GM04504 (cell line): ENCODE measurements around the gene MDGA2.
"Not testable (repeated sequence)": the region's sequence is repeated elsewhere in the genome, so short reads cannot be mapped to it uniquely, and the experiment has no call there.

ENCODE experiments used
- DNase-seq: peaks from one replicate; pipeline ENCODE4 v3.0.0-alpha.2; 2012; ENCODE audit warnings: low read depth

The MDGA2 gene

GRCh38 chr14:47235619-47236018 is 439.8 kb downstream of the MDGA2 start:
- no peak for DNase-seq

GRCh38 chr14:47226877-47227520 is 448.4 kb downstream of the MDGA2 start:
- no peak for DNase-seq

DNA sequence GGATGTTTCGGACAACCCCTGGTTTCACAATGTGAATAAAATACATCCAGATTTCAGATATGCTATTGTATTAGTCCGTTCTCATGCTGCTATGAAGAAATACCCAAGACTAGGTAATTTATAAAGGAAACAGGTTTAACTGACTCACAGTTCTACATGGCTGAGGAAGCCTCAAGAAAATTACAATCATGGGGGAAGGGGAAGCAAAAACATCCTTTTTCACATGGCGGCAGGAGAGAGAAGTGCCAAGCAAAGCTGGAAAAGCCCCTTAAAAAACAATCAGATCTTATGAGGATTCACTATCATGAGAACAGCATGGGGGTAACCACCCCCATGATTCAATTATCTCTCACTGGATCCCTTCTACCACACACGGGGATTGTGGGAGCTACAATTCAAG is 451.7 kb downstream of the MDGA2 start:
- DNase-seq: no peak

- DNase-seq: no peak
These were observed 455.3 kb downstream of the MDGA2 start for GRCh38 chr14:47220096-47220495.

DNA sequence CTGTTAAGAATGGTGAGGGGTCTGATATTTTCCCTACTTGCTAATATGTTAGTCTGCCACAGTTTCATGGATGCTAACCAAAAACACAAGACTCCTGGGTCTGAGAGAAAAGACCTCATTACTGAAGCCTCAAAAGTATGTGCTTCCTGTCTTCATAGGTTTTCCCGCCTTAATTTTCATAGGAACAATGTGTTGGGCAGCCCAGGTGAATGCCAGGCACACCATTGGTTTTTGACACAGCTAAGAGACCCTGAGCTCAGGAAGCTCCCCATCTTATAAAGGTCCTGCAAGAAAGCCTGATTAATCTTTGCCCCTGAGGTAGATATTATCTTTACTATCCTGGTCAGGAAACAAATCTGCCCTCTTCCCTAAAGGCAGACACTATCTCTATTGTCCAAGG is 464.1 kb downstream of the MDGA2 start:
- DNase-seq: no peak

- no peak for DNase-seq
These were observed 465.3 kb downstream of the MDGA2 start for GRCh38 chr14:47210099-47210498.

DNA sequence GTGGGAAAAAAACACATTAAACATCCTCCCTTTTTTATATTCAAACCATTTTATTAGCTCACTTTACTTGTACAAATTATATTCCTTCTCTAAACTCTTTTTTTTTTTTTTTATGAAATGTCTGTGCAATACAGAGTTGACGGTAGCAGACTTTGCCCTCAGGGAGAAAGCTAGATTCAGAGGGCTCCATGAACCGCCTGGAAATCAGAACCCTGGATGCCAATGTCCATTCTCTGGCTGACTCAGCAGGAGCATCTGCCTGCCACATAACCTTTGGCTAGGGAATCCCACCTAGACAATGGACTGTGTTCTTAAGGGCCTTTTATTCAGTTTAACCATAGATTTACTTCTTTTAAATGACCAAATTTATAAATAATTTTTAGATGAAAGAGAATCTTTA is 467.0 kb downstream of the MDGA2 start:
- DNase-seq: no peak

DNA sequence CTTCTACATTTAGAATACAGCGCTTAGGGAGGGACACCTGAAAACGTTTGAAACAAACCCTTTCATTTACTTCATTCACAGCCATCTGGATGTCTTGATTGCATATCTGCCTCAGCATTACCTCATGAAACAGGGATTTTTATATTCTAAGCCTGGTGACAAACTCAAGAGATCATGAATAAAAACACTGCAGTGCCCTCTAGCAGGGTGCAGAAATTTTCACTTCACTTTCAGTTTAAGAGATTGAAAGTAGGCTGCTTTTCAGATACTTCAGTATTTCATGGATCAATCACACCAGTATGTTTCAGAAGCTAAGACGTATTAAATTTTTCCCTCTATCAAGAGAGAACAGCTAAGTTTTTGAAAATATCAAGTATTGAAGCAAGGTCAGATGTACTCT is 467.8 kb downstream of the MDGA2 start:
- DNase-seq: no peak

- no peak for DNase-seq
These were observed 474.7 kb downstream of the MDGA2 start for GRCh38 chr14:47200740-47201139.

- no peak for DNase-seq
These were observed 479.8 kb downstream of the MDGA2 start for GRCh38 chr14:47195582-47195981.

- DNase-seq: no peak
These were observed 481.4 kb downstream of the MDGA2 start for GRCh38 chr14:47194055-47194454.

- not testable (repeated sequence) for DNase-seq
These were observed 483.2 kb downstream of the MDGA2 start for GRCh38 chr14:47192203-47192602.

- DNase-seq: no peak
These were observed 483.7 kb downstream of the MDGA2 start for GRCh38 chr14:47191700-47192099.

GRCh38 chr14:47189911-47190484 is 485.4 kb downstream of the MDGA2 start:
- no peak for DNase-seq

GRCh38 chr14:47186486-47186885 is 488.9 kb downstream of the MDGA2 start:
- no peak for DNase-seq

DNA sequence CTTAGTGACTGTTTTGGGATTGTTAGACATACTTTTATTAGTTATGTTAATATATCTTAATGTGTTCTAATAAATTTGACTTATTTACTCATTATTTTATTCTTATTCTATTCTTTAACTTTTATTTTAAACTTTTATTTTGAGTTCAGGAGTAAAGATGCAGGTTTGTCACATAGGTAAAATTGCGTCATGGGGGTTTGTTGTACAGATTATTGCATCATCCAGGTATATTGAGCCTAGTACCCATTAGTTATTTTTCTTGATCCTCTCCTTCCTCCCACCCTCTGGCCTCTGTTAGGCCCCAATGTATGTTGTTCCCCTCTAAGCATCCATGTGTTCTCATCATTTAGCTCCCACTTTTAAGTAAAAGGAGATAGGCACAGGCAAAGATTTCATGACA is 495.5 kb downstream of the MDGA2 start:
- DNase-seq: no peak

- DNase-seq: not testable (repeated sequence)
These were observed 503.5 kb downstream of the MDGA2 start for GRCh38 chr14:47171896-47172295.

DNA sequence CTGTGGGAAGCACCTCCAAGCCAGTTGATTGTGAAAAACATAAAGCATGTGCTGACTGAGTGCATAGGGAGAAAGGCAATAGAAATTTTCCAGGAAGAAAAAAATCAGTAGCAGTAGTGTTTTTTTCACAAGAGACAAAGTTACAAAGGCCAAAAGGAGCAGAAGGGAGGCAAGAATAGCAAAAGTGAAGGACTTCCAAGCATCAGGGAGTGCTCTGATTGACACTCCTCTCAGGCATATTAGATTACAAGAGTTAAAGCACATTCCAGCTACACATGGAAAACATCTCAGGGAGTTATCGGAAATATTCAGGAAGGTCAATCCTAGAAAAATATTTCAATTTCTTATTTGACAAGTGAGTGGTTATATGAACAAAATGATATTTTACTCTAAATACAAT is 508.0 kb downstream of the MDGA2 start:
- DNase-seq: no peak

GRCh38 chr14:47155395-47155794 is 520.0 kb downstream of the MDGA2 start:
- no peak for DNase-seq

- DNase-seq: no peak
These were observed 521.1 kb downstream of the MDGA2 start for GRCh38 chr14:47154276-47154797.

DNA sequence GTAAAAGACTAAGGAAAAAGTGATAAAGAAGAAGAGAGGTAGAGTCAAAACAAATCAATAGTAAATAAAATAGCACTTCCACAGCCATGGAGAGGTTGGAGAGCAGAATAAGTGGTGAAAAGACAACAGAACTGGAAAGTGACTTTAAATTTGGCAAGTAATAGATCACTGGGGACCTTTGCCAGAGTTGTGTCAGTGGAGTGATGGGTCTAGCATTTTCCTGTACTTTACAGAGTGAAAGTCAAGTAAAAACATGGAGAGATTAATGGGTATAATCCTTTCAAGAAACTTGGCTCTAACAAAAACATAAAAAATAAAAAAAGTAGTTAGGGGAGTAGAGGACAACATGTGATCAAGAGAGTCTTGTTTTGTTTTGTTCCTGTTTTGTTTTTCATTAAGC is 521.7 kb downstream of the MDGA2 start:
- no peak for DNase-seq

- DNase-seq: no peak
These were observed 525.1 kb downstream of the MDGA2 start for GRCh38 chr14:47150267-47150666.

- no peak for DNase-seq
These were observed 526.1 kb downstream of the MDGA2 start for GRCh38 chr14:47149326-47149725.

GRCh38 chr14:47148686-47149085 is 526.7 kb downstream of the MDGA2 start:
- DNase-seq: no peak
